Dendritic cell treated with granulocyte-macrophage colony-stimulating factor and Interleukin-4, amounts not matched to agents 40 ng/mL and 50 ng/mL, for 4 days (primary cell): ENCODE results near the gene RABGGTA.
"Not testable (repeated sequence)": the region's sequence is repeated elsewhere in the genome, so short reads cannot be mapped to it uniquely, and the experiment has no call there.

ENCODE experiments used
- H3K27ac Mint-ChIP-seq: one replicate; pipeline ENCODE4 v1.8.0; 2022; ENCODE audit warnings: mild to moderate bottlenecking, mixed read lengths
- H3K27me3 Mint-ChIP-seq: one replicate; pipeline ENCODE4 v1.8.0; 2022; ENCODE audit warnings: mild to moderate bottlenecking, mixed read lengths
- H3K36me3 Mint-ChIP-seq: one replicate; pipeline ENCODE4 v1.8.0; 2022; ENCODE audit warnings: low read depth, mixed read lengths
- H3K4me1 Mint-ChIP-seq: one replicate; pipeline ENCODE4 v1.8.0; 2022; ENCODE audit warnings: low read depth, mixed read lengths
- H3K4me3 Mint-ChIP-seq: one replicate; pipeline ENCODE4 v1.8.0; 2022; ENCODE audit warnings: mild to moderate bottlenecking, moderate library complexity, mixed read lengths
- H3K9me3 Mint-ChIP-seq: one replicate; pipeline ENCODE4 v1.8.0; 2022; ENCODE audit warnings: mixed read lengths
- intact Hi-C: fragments of 100-400 bp; cut with micrococcal nuclease; formaldehyde crosslinking; loops from one replicate; pipeline ENCODE4 v1.15.0; 2022

Gene RABGGTA

DNA sequence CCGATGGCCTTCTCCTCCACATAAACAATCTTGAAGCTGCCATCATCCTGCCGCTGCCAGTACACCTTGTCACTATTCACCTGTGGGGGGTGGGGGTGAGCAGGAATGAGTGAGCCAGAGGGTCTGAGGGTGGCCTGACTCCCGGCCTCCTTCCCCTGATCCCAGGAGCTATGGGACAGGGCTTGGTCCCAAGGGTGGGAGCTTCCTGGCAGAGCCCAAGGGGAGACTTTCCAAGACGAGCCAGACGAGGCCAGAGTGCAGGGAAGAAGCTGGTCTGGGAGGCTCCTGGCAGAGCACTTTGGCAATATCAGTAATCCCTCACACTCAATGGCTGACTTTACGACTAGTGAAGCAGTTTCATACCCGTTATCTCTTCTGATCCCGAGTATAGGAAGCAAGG, 16.0 kb downstream of the RABGGTA start:
- no peak overlapping the region for H3K4me3 Mint-ChIP-seq
- intact Hi-C loops = no loop called here
- no peak overlapping the region for H3K27ac Mint-ChIP-seq
- peaks cover 70% of the 10 kb centered on the region for H3K36me3 Mint-ChIP-seq
- peaks cover 12% of the 10 kb centered on the region for H3K4me1 Mint-ChIP-seq
- no peaks in the 10 kb centered on the region for H3K27me3 Mint-ChIP-seq
- no peaks in the 10 kb centered on the region for H3K9me3 Mint-ChIP-seq

DNA sequence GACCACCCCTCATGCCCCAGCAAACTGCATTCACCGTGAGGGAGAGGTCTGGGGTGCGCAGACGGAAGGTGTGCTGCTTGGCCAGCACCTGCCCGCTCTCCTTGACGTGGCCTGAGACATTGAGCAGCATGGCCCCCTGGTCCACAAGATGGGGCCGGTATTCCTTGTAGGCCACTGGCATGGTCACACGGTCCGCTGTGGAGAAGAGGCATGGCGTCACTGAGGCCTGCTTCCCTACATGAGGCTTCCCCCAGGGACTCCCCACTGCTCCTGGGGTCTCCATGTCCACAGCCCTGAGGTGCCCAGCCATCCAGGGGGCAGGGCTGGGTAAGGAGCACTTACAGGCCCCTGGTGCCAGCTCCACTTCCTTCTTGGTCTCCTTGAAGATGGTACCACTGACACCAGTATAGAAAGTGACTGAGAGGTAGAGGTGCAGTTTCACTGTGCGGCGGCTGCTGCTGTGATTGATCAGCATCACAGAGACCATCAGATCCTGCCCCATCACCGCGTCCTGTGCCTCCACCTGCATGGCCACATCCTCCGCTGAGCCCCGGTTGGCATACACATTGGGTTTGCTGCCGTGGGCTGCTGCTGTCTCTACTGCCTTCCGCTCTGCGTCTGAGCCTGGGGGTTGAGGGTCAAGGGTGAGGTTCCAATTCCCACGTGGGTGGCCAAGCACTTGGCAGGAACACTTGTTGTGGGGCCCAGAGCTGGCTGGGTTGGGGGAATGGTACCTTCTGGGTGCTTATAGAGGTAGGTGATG, 16.6 kb downstream of the RABGGTA start:
- Mint-ChIP-seq H3K9me3 (no peaks in the 10 kb centered on the region), H3K36me3 (peaks cover 68% of the 10 kb centered on the region), H3K27me3 (no peaks in the 10 kb centered on the region), H3K4me3 (no peak overlapping the region), H3K4me1 (peaks cover 15% of the 10 kb centered on the region), H3K27ac (no peak overlapping the region)
- intact Hi-C loops = no loop called here

DNA sequence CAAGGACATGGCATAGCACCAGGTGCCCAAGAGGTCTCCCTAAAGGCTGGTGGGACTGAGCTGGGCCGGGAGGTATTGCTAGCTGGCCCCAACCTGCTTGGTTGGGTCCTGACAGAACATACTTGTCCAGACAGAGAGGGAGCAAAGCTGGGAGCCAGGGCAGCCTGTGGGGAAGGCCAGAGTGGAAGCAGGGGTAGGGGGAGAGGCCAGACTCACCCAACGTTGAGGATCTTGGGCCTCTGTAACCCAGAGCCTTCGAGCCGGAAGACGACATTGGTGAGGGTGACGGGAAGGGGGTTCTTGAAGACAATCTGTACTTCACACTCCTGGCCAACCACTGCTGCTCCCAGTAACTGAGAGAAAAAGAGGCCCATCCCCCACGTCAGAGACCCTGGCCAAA, 17.5 kb downstream of the RABGGTA start:
- Mint-ChIP-seq H3K27ac (no peak overlapping the region), H3K36me3 (peaks cover 68% of the 10 kb centered on the region), H3K4me3 (no peak overlapping the region), H3K4me1 (peaks cover 15% of the 10 kb centered on the region), H3K9me3 (no peaks in the 10 kb centered on the region), H3K27me3 (no peaks in the 10 kb centered on the region)
- intact Hi-C loops = no loop called here

DNA sequence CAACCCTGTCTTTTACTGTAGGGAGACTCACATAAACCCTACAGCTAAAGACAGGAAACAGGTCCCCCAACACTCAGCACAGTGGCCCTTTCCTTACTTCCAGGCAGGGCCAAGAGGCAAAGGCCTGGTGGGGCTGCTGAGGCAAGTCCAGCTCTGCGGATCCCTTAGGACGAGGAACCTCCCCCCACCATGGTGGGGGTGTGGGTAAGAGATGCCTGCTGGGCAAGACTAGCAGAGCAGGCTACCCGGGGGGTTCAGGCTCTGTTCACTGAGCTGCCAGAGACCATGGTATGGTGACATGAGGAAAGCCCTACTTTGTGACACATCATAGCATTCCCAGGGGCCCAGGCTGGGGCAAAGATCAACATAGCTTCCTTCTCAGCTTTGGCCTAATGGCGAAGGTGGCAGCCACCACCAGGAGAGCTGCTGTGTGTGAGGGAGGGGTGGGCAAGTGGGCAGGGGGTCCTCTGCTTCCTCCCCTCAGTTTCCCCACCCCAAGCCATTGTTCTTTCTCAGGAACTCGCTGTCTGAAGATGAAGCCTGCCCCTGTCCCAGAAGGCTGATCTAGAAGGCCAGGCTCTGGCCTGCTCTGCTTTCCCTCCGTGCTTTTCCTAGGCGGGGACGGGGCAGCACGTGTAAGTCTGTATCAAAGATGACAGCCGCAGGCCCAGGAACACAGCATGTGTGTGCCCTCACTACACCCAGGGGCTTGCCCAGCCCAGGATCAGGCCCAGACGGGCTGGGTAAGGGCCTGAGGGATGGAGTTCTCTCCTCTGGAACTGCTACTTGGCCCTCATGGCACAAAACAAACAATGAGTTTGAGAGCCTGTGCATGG, 18.9 kb downstream of the RABGGTA start:
- Mint-ChIP-seq H3K4me3 (no peak overlapping the region), H3K4me1 (peaks cover 16% of the 10 kb centered on the region), H3K9me3 (no peaks in the 10 kb centered on the region), H3K27ac (no peak overlapping the region), H3K36me3 (peaks cover 62% of the 10 kb centered on the region), H3K27me3 (no peaks in the 10 kb centered on the region)
- intact Hi-C loops = no loop called here

DNA sequence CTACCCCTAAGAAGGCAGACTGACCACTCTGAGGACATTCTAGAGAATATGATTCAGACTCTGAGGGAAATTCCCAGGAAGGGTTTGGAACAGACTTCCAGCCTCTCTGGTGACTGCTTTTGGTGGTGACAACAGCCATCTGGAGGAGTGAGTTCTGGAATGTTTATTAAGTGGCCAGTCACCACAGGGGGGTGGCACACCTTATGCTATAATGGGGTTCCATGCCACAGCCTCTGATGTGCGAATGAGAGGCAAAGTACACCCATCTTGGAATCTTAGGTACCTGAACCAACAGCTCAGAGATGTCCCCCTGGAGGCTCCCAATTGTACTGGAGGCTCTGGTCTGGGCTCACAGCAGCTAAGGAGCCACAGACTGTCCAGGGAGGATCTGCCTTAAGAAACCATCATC, 19.5 kb downstream of the RABGGTA start:
- Mint-ChIP-seq H3K27me3 (no peaks in the 10 kb centered on the region), H3K4me3 (no peak overlapping the region), H3K36me3 (peaks cover 57% of the 10 kb centered on the region), H3K9me3 (no peaks in the 10 kb centered on the region), H3K4me1 (peaks cover 23% of the 10 kb centered on the region), H3K27ac (no peak overlapping the region)
- intact Hi-C loops = no loop called here

DNA sequence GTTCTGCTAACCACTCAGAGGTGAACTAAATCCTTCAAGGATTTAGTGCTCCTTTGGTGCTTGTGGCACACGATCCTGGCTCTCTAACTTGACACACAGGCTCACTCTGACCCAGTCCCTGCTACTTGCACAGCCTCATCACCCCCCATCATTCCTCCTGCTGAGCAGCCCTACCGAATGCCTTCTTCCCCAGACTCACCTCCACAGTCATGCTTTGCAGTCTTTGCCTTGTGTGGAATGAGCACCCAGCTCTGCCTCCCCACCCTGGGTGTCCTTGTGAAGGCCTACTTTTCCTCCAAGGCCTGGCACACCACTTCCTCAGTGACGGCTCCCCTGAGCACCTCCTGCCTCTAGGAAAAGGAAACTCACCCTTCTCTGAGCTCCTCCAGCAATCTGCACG, 21.0 kb downstream of the RABGGTA start:
- Mint-ChIP-seq H3K9me3 (no peaks in the 10 kb centered on the region), H3K4me3 (no peak overlapping the region), H3K27me3 (no peaks in the 10 kb centered on the region), H3K4me1 (peaks cover 25% of the 10 kb centered on the region), H3K27ac (peak overlapping the region; percentile 23), H3K36me3 (peaks cover 47% of the 10 kb centered on the region)
- intact Hi-C loops = no loop called here

DNA sequence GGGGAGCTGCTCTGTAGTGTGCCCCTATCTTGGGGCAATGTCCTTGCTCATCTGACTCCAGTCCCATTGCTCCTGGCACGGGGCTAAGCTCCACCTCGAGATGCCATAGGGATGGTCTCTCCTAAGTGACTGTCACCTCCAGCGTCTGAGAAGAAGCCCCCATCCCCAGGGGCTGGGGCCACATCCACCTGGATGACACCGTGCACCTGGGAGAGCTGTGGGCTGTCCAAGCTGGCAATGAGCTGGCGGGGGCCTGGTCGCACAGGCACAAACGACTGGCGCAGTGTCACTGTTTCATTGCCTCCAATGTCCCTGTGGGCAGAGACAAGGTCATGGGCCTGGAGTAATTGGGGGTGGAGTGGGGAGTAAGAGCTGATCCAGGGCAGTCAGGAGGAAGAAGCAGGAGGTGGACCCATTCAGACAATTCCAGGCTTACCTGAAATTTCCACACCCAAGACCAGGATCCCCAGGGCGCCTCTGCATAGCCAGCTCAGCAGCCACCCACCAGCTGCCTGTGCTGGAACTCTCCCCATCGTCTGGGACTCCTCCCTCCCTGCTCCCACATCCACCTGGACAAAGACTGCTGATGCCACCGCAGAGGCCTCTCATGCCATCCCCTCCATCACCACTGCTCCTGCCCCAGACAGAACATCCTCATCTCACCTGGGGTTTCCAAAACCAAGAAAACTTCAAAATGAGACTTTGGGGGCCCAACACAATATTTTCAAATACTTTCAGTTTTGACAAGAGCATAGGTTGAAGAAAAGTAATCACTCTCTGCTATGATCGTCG, 22.0 kb downstream of the RABGGTA start:
- peaks cover 38% of the 10 kb centered on the region for H3K36me3 Mint-ChIP-seq
- no peaks in the 10 kb centered on the region for H3K27me3 Mint-ChIP-seq
- H3K27ac Mint-ChIP-seq = no peak overlapping the region
- H3K4me3 Mint-ChIP-seq = no peak overlapping the region
- no peaks in the 10 kb centered on the region for H3K9me3 Mint-ChIP-seq
- H3K4me1 Mint-ChIP-seq = peaks cover 32% of the 10 kb centered on the region
- intact Hi-C loops = no loop called here

DNA sequence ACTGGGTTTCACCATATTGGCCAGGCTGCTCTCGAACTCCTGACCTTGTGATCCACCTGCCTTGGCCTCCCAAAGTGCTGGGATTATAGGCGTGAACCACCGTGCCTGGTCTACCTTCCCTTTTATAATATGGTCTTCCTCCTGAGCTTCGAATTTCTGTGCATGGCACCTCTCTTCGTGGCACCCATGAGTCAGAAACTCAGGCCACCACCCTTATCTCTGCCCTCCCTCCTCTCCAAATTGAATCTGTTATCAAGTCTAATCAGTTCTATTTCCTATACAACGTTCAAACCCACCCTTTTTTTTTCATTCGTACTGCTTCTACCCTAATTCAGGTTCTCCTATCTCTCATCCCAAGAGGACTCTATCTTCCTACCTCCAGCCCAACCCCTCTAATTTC, 24.0 kb downstream of the RABGGTA start:
- Mint-ChIP-seq H3K27ac (peak overlapping the region; percentile 13), H3K36me3 (peaks cover 27% of the 10 kb centered on the region), H3K4me3 (no peak overlapping the region), H3K27me3 (no peaks in the 10 kb centered on the region), H3K4me1 (peaks cover 49% of the 10 kb centered on the region), H3K9me3 (no peaks in the 10 kb centered on the region)
- intact Hi-C loops = no loop called here

DNA sequence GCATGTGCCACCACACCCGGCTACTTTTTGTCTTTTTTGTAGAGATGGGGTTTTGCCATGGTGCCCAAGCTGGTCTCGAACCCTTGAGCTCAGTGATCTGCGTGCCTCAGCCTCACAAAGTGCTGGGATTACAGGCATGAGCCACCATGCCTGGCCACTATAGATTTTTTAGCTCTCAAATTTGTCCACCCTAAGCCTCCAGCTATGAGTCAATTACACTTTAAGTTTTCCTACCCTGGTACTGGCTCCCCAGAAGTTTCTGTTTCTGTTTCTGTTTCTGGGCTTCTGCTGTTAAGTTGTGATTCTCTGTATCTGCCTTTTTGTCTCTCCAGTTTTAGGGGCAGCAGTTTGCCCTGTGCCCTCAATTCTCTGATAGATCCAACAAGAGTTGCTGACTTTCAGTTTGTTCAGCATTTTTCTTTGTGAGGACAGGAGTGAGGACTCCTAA, 24.6 kb downstream of the RABGGTA start:
- Mint-ChIP-seq H3K27ac (no peak overlapping the region), H3K36me3 (peaks cover 33% of the 10 kb centered on the region), H3K4me1 (peaks cover 53% of the 10 kb centered on the region), H3K4me3 (no peak overlapping the region), H3K9me3 (no peaks in the 10 kb centered on the region), H3K27me3 (no peaks in the 10 kb centered on the region)
- intact Hi-C loops = no loop called here

DNA sequence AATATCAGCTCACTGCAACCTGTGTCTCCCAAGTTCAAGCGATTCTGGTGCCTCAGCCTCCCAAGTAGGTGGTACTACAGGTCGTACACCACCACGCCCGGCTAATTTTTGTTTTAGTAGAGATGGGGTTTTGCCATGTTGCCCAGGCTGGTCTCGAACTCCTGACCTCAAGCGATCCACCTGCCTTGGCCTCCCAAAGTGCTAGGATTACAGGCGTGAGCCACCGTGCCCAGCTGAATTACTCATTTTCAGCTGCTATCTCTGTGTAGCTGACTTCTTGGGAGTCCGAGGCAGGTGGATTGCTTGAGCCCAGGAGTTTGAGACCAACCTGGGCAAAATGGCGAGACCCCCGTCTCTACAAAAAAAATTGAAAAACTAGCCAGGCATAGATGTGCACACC, 26.0 kb downstream of the RABGGTA start:
- Mint-ChIP-seq H3K27ac (peak overlapping the region; percentile 56), H3K36me3 (peaks cover 42% of the 10 kb centered on the region), H3K4me1 (peaks cover 51% of the 10 kb centered on the region)
- H3K4me3 Mint-ChIP-seq, H3K27me3 Mint-ChIP-seq, H3K9me3 Mint-ChIP-seq, intact Hi-C loops: not testable (repeated sequence)

DNA sequence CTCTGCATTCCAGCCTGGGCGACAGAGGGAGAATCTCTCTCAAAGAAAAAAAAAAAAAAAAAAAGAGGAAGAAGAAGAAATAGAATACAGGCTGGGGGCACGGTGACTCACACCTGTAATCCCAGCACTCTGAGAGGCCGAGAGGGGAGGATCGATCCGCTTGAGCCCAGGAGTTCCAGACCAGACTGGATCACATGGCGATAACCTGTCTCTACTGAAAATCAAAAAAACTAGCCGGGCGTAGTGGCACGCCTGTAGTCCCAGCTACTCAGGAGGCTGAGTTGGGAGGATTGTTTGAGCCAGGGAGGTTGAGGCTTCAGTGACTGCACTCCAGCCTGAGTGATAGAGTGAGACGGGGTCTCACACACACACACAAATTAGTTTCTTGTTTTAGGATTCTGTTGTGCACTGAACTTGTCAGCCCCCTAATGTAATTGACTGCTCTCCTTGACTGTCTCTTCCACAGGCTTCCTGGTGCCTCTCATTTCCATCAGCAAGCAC, 28.0 kb downstream of the RABGGTA start:
- no peaks in the 10 kb centered on the region for H3K9me3 Mint-ChIP-seq
- intact Hi-C loops = loop anchor here (1.0 to 2.0 kb wide), 3 partner anchors 27 to 187 kb away; partner anchors contain the start of gene RABGGTA
- peaks cover 68% of the 10 kb centered on the region for H3K4me1 Mint-ChIP-seq
- H3K27ac Mint-ChIP-seq = peak overlapping the region; percentile 100
- H3K27me3 Mint-ChIP-seq = no peaks in the 10 kb centered on the region
- H3K4me3 Mint-ChIP-seq = peak overlapping the region; percentile 93
- peaks cover 45% of the 10 kb centered on the region for H3K36me3 Mint-ChIP-seq

DNA sequence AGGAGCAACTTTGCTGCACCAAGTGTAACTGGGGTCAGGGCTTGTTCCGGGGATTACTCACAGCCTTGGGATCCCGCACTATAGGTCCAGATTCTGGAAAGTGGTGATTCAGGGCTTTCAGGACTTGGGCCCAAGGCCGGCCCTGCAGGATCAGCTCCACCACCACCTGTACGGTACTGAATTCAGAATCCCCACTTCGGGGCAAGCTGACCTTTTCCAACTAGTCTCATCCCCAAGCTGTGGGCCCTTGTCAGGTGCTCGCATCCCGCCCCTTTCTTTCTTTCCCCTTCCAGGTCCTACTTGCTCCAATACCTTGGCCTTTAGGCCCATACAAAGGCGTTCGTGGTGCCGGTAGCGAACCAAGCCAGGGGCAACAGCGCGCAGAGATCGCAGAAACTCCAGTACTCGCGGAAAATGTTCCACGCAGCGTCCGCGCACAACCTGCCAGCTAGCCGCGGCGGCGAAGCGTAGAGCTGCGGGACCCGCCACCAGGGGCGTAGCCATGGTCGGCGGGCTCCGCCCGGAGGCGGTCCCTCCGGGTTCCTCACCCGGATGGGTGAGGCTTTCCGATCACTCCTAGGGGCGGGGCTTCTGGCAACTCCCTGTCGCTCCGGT, 29.5 kb downstream of the RABGGTA start:
- H3K27ac Mint-ChIP-seq = peak overlapping the region; percentile 100
- no peaks in the 10 kb centered on the region for H3K9me3 Mint-ChIP-seq
- H3K4me3 Mint-ChIP-seq = peak overlapping the region; percentile 93
- intact Hi-C loops = loop anchor here (1.0 to 2.0 kb wide), 4 partner anchors 10 to 189 kb away; partner anchors contain the start of genes GMPR2, MDP1, NEDD8 and RABGGTA
- peaks cover 60% of the 10 kb centered on the region for H3K36me3 Mint-ChIP-seq
- no peaks in the 10 kb centered on the region for H3K27me3 Mint-ChIP-seq
- H3K4me1 Mint-ChIP-seq = peaks cover 75% of the 10 kb centered on the region
